K562 (cell line): ENCODE measurements around the gene ZNF680. TPM values are rescaled to one million over a fixed set of nuclear protein-coding genes. Genes with fewer than 3 reads are reported as not detected.

ENCODE experiments used
- ATAC-seq: fragments of 200-7000 bp; cut with Tn5 transposase; 3 replicates; pipeline ENCODE4 v1.9.1; 2020; ENCODE audit warnings: moderate library complexity
- BruUV-seq: library from RNA; stranded (reverse); fragments of 400-500 nt; replicated peaks from 2 replicates; lab custom pipeline; 2021; lab: Mats Ljungman, UMichigan
- CTCF ChIA-PET: fragments of 300-600 bp; formaldehyde crosslinking; extraction: SDS; loops from one replicate; lab custom pipeline; 2021; ENCODE audit warnings: low intra/inter-chr PET ratio; lab: Yijun Ruan, JAX
- POLR2A ChIA-PET: fragments of 300-600, 350-650 bp; sonication (Branson Sonifier 250); formaldehyde crosslinking; extraction: SDS; loops from one replicate; lab custom pipeline; 2021; ENCODE audit warnings: antibody characterized with exemption, inconsistent platforms; lab: Yijun Ruan, JAX
- DNase-seq, 4 experiments: peaks; one replicate each; pipeline versions ENCODE4 v3.0.0 to v3.0.0-alpha.2; 2011 to 2018; ENCODE audit warnings: low spot score in 3 of 4, mixed read lengths in 3 of 4; ENCODE audit errors: extremely low read depth in 1 of 4
- FAIRE-seq: peaks from 2 replicates; lab custom pipeline; 2011; peaks lifted over from hg19 to GRCh38; lab: Jason Lieb, UNC
- H2AFZ ChIP-seq: 2 replicates; pipeline ENCODE4 v1.6.0; 2011; ENCODE audit warnings: low read depth, low read length, control low read depth, inconsistent platforms
- H3K27ac ChIP-seq: fragments of 200-600 bp; 3 replicates; pipeline ENCODE4 v1.8.0; 2011; ENCODE audit warnings: low read depth, mild to moderate bottlenecking, control low read depth, inconsistent platforms, low read length, moderate library complexity, mixed read lengths; ENCODE audit errors: extremely low read depth
- H3K27me3 ChIP-seq, 2 experiments: fragments of 300-600 bp in 1 of 2; 2 replicates in 1 of 2; 3 replicates in 1 of 2; pipeline versions ENCODE4 v1.6.0 to v1.8.0; 2011; ENCODE audit warnings: inconsistent platforms in 2 of 2, low read length in 2 of 2, mild to moderate bottlenecking in 1 of 2, mixed read lengths in 1 of 2, moderate library complexity in 1 of 2; ENCODE audit not compliant: control insufficient read depth in 2 of 2, insufficient read depth in 2 of 2
- H3K36me3 ChIP-seq: fragments of 300-600 bp; 3 replicates; pipeline ENCODE4 v1.8.0; 2011; ENCODE audit warnings: mild to moderate bottlenecking, low read length, inconsistent platforms; ENCODE audit not compliant: control insufficient read depth, insufficient read depth
- H3K4me1 ChIP-seq, 2 experiments: fragments of 200-600 bp in 1 of 2; replicated peaks in 1 of 2; 2 replicates in 1 of 2; 3 replicates in 1 of 2; pipeline versions ENCODE4 v1.5.1 to v1.8.0; 2011; ENCODE audit warnings: inconsistent platforms in 2 of 2, low read length in 2 of 2, mild to moderate bottlenecking in 1 of 2, mixed read lengths in 1 of 2, moderate library complexity in 1 of 2; ENCODE audit not compliant: control insufficient read depth in 2 of 2, insufficient read depth in 2 of 2
- H3K4me2 ChIP-seq: 2 replicates; pipeline ENCODE4 v1.6.1; 2011; ENCODE audit warnings: low read length, control low read depth, inconsistent platforms, mixed read lengths; ENCODE audit not compliant: insufficient read depth
- H3K4me3 ChIP-seq: fragments of 200-600 bp; sonication (generic), shearing (Covaris generic); 2 replicates; pipeline ENCODE4 v1.5.1; 2016; ENCODE audit warnings: control low read depth, inconsistent platforms
- H3K79me2 ChIP-seq: fragments of 200-600 bp; 3 replicates; pipeline ENCODE4 v1.8.0; 2011; ENCODE audit warnings: low read length, inconsistent platforms; ENCODE audit not compliant: control insufficient read depth, insufficient read depth
- H3K9ac ChIP-seq, 2 experiments: 2 replicates each; pipeline versions ENCODE4 v1.6.0 to v1.6.1; 2011; ENCODE audit warnings: low read depth in 2 of 2, low read length in 2 of 2, control low read depth in 1 of 2, inconsistent platforms in 1 of 2, mild to moderate bottlenecking in 1 of 2, mixed read lengths in 1 of 2; ENCODE audit not compliant: insufficient read depth in 1 of 2
- H3K9me1 ChIP-seq: one replicate; pipeline ENCODE4 v1.6.0; 2011; ENCODE audit warnings: inconsistent platforms, mild to moderate bottlenecking, low read length, moderate library complexity; ENCODE audit not compliant: control insufficient read depth, insufficient read depth
- H3K9me3 ChIP-seq: replicated peaks from 2 replicates; pipeline ENCODE4 v1.5.1; 2011; ENCODE audit warnings: low read depth, low read length, inconsistent platforms; ENCODE audit not compliant: control insufficient read depth, insufficient read depth
- H4K20me1 ChIP-seq: replicated peaks from 2 replicates; pipeline ENCODE4 v1.6.1; 2011; ENCODE audit warnings: low read length, inconsistent platforms, mixed read lengths; ENCODE audit not compliant: control insufficient read depth, insufficient read depth
- ARID1B ChIP-seq: fragments of 450-650 bp; IDR thresholded peaks from 2 replicates; pipeline ENCODE4 v1.6.1; 2016; ENCODE audit warnings: antibody characterized with exemption, mild to moderate bottlenecking, inconsistent platforms
- CBFA2T2 ChIP-seq: fragments of 450-650 bp; conservative IDR thresholded peaks from 2 replicates; pipeline ENCODE4 v1.6.1; 2017; ENCODE audit warnings: mild to moderate bottlenecking
- CBFA2T3 ChIP-seq: fragments of 450-650 bp; IDR thresholded peaks from 2 replicates; pipeline ENCODE4 v1.6.1; 2017
- CTBP1 ChIP-seq: fragments of 450-650 bp; IDR thresholded peaks from 2 replicates; pipeline ENCODE4 v1.6.1; 2016; ENCODE audit warnings: borderline replicate concordance
- ELF2 ChIP-seq: fragments of 250-450 bp; sonication (Bioruptor Pico); IDR thresholded peaks from 2 replicates; pipeline ENCODE4 v1.5.0; 2021; ENCODE audit warnings: mild to moderate bottlenecking
- ETS2 ChIP-seq: IDR thresholded peaks from 2 replicates; pipeline ENCODE4 v1.6.1; 2016; ENCODE audit warnings: borderline replicate concordance, missing genetic modification characterization, mild to moderate bottlenecking, moderate library complexity, missing compliant biosample characterization; ENCODE audit not compliant: poor library complexity, severe bottlenecking
- KLF10 ChIP-seq: fragments of 250-450 bp; sonication (Bioruptor Pico); IDR thresholded peaks from 2 replicates; pipeline ENCODE4 v1.6.1; 2021; ENCODE audit warnings: matching md5 sums
- KLF16 ChIP-seq: IDR thresholded peaks from 2 replicates; pipeline ENCODE4 v1.6.1; 2016; ENCODE audit warnings: antibody characterized with exemption
- NCOR1 ChIP-seq: fragments of 450-650 bp; IDR thresholded peaks from 2 replicates; pipeline ENCODE4 v1.6.1; 2016; ENCODE audit warnings: mild to moderate bottlenecking, moderate library complexity
- NFIX ChIP-seq: fragments of 250-450 bp; sonication (Bioruptor Pico); IDR thresholded peaks from 2 replicates; pipeline ENCODE4 v1.4.0; 2020; ENCODE audit warnings: low read depth, mild to moderate bottlenecking, moderate library complexity
- PCBP1 ChIP-seq: fragments of 200-400 bp; formaldehyde crosslinking; IDR thresholded peaks from 2 replicates; pipeline ENCODE4 v1.6.1; 2018; ENCODE audit warnings: mild to moderate bottlenecking, low read depth, low read length; ENCODE audit not compliant: poor library complexity, severe bottlenecking
- STAT5A ChIP-seq: IDR thresholded peaks from 2 replicates; pipeline ENCODE4 v1.6.1; 2012; ENCODE audit warnings: low read length, inconsistent platforms, borderline replicate concordance
- TEAD4 ChIP-seq, 2 experiments: sonication (generic) in 1 of 2; formaldehyde crosslinking in 1 of 2; IDR thresholded peaks; 2 replicates each; pipeline versions ENCODE4 v1.6.1 to v1.8.0; 2012 to 2022; ENCODE audit warnings: borderline replicate concordance in 1 of 2, inconsistent platforms in 1 of 2, low read length in 1 of 2, mild to moderate bottlenecking in 1 of 2, missing genetic modification reagents in 1 of 2
- YY1 ChIP-seq, 3 experiments: IDR thresholded peaks; 2 replicates each; pipeline ENCODE4 v1.6.1; 2011; ENCODE audit warnings: low read length in 2 of 3, mild to moderate bottlenecking in 2 of 3, moderate library complexity in 2 of 3, borderline replicate concordance in 1 of 3, control low read depth in 1 of 3, low read depth in 1 of 3; ENCODE audit not compliant: insufficient read depth in 3 of 3, insufficient replicate concordance in 2 of 3, control insufficient read depth in 1 of 3, insufficient read length in 1 of 3; ENCODE audit errors: extremely low read depth in 1 of 3
- WGBS: fragments of 100-300 bp; shearing (Covaris generic); methylation state at CpG from one replicate; pipeline ENCODE4 v1.1.6; 2016; ENCODE audit warnings: low coverage, mixed read lengths; ENCODE audit not compliant: insufficient coverage; ENCODE audit errors: missing lambda C conversion rate; 5-methylcytosine and 5-hydroxymethylcytosine counted together
- in situ Hi-C: fragments of 300-500 bp; cut with MboI; formaldehyde crosslinking; loops from 4 replicates; pipeline ENCODE4 v1.15.0; 2018; ENCODE audit warnings: inconsistent platforms, mixed read lengths
- intact Hi-C: fragments of 100-400 bp; cut with micrococcal nuclease; formaldehyde crosslinking; loops from 2 replicates; pipeline ENCODE4 v1.14.2; 2022
- polyA plus RNA-seq, 8 experiments: library from polyadenylated mRNA; depleted of rRNA in 4 of 8; stranded (reverse) in 5 of 8; unstranded in 3 of 8; fragments of >200 nt; fragmentation: Nextera tagmentation in 2 of 8; fragmentation: Illumina TruSeq in 1 of 8; extraction: Ambion mirVana in 2 of 8; extraction: Trizol in 1 of 8; gene quantifications; 2 replicates each; pipeline versions ENCODE4 v1.2.1 to v1.2.3, GENCODE V29; 2011 to 2014; ENCODE audit warnings: inconsistent platforms in 1 of 8, missing spikeins in 1 of 8
- total RNA-seq, 7 experiments: library from RNA; depleted of rRNA in 6 of 7; stranded (reverse); fragments of >200 nt in 6 of 7; fragmentation: Illumina TruSeq in 2 of 7; extraction: Trizol in 2 of 7; gene quantifications; 2 replicates each; pipeline versions ENCODE4 v1.2.1 to v1.2.3, GENCODE V29; 2011 to 2021; ENCODE audit warnings: low replicate concordance in 1 of 7
- TF ChIP-seq, protein P1 (sequence below): fragments of 450-650 bp; formaldehyde crosslinking; conservative IDR thresholded peaks from 2 replicates; pipeline ENCODE4 v1.4.0; 2022; ENCODE audit warnings: mild to moderate bottlenecking, missing genetic modification characterization
- TF ChIP-seq, protein P2 (sequence below): fragments of 250-450 bp; sonication (Bioruptor Pico); IDR thresholded peaks from 2 replicates; pipeline ENCODE4 v1.8.0; 2022; ENCODE audit warnings: moderate library complexity, mild to moderate bottlenecking, inconsistent platforms

The ZNF680 gene
- total and polyA plus RNA-seq, 9 of the 15 experiments (the other 6 are each of a cell fraction or from before 2014, with no cell fraction given), result 7.0 to 25.0 (median 12.0) TPM

DNA sequence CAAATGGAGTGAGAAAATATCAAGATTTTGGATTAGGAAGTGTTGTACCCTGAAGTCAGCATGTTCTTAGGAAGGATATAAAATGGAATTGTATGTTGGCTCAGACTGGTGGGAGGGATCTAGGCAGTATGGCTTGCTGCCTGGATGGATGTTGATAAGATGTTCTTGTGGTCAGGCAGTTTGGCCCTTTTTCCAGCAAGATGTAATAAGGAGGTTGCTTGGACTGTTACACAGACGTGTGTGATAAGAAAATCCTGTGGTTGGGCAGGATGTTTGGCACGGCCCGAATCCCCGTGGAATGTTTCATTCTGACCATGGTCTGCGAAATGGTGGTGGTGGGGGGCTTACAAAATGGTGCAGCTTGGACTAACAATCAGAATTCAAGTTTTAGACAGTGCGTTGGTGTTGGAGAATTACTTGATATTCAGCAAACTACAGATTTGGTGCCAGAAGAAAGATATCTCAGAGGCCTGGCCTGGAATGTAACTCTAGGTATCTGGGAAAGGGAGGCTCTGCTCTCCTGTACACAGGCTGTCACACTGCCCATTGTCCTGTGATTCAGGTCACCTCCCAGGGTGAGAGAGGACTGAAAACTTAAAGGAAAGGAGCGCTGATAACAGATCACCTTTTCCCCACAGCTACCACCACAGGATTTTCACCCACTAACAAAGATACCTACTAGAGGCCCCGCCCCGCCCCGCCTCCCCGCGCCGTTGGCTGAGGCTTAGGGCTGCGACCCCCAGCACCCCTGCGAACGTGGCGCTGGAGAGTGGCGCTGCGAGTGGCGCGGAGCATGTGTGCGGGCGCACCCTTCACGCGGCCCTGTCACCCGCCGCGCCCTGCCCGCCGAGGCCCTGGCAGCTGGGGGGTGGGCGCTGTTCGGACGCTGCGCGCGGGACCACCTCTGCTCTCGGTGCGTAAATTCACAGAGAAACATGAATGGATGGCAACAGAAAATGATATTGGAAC, 19.3 kb upstream of the ZNF680 start:
- no peaks in the 10 kb centered on the region for H4K20me1 ChIP-seq
- peak overlapping the region; percentile 52 for H3K4me2 ChIP-seq
- peak overlapping the region; percentile 57; the same call in 1 of the 3 replicates for H3K27ac ChIP-seq
- BruUV-seq, result no TSS peak
- FAIRE-seq (peak; percentile 82), ATAC-seq (peak; percentile 87), DNase-seq (peak in 3 of 4 experiments; percentile 20 to 60 (median 21))
- H2AFZ ChIP-seq, result peak overlapping the region; percentile 33; the same call in 1 of the 2 replicates
- no peaks in the 10 kb centered on the region for H3K27me3 ChIP-seq
- intact Hi-C loops (loop anchor here (5.0 kb wide), 1 partner anchor 85 kb away; no protein-coding TSS in a partner anchor), in situ Hi-C loops (no loop called here)
- WGBS, result 31% methylated on average over 28 of the region's 38 CpGs
- CTCF ChIA-PET, result no interaction called here
- POLR2A ChIA-PET, result interaction anchor here (0.6 kb wide), 1 partner anchor 31 kb away, joined by 3 read pairs; no protein-coding TSS in a partner anchor
- no peaks in the 10 kb centered on the region for H3K79me2 ChIP-seq
- H3K9me3 ChIP-seq, result no peaks in the 10 kb centered on the region; the same call in 1 of the 2 replicates
- H3K4me3 ChIP-seq, result no peak overlapping the region
- no peaks in the 10 kb centered on the region for H3K36me3 ChIP-seq
- H3K9ac ChIP-seq, result no peak overlapping the region
- peaks cover 4 to 5% of the 10 kb centered on the region in 2 experiments; a peak in 2 of 5 replicates for H3K4me1 ChIP-seq
- no peaks in the 10 kb centered on the region for H3K9me1 ChIP-seq
- TF ChIP-seq, protein P1, sequence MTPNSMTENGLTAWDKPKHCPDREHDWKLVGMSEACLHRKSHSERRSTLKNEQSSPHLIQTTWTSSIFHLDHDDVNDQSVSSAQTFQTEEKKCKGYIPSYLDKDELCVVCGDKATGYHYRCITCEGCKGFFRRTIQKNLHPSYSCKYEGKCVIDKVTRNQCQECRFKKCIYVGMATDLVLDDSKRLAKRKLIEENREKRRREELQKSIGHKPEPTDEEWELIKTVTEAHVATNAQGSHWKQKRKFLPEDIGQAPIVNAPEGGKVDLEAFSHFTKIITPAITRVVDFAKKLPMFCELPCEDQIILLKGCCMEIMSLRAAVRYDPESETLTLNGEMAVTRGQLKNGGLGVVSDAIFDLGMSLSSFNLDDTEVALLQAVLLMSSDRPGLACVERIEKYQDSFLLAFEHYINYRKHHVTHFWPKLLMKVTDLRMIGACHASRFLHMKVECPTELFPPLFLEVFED, result no peak
- TF ChIP-seq, protein P2, sequence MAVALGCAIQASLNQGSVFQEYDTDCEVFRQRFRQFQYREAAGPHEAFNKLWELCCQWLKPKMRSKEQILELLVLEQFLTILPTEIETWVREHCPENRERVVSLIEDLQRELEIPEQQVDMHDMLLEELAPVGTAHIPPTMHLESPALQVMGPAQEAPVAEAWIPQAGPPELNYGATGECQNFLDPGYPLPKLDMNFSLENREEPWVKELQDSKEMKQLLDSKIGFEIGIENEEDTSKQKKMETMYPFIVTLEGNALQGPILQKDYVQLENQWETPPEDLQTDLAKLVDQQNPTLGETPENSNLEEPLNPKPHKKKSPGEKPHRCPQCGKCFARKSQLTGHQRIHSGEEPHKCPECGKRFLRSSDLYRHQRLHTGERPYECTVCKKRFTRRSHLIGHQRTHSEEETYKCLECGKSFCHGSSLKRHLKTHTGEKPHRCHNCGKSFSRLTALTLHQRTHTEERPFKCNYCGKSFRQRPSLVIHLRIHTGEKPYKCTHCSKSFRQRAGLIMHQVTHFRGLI (CRISPR knock-in tag), result no peak
- no peak for TF ChIP-seq NFIX (CRISPR knock-in tag)
- TF ChIP-seq TEAD4 (IDR thresholded peaks at IDR 0.05; ENCODE audit: low read length), result peak; percentile 83
- TF ChIP-seq TEAD4 (CRISPR knock-in tag; IDR thresholded peaks at IDR 0.05; ENCODE audit: borderline replicate concordance), result no peak
- peak; percentile 63 for TF ChIP-seq STAT5A
- peak; percentile 14; the same call in 1 of the 2 replicates for TF ChIP-seq CTBP1
- no peak for TF ChIP-seq PCBP1
- 0 out of 2 replicates have a peak, but pooled peaks have one; percentile 21 for TF ChIP-seq KLF16
- peak; percentile 82 for TF ChIP-seq CBFA2T3
- TF ChIP-seq ARID1B, result peak; percentile 72
- TF ChIP-seq ELF2 (CRISPR knock-in tag), result no peak
- no peak for TF ChIP-seq YY1 (IDR thresholded peaks at IDR 0.05; ENCODE audit: borderline replicate concordance in 1 of 3, control insufficient read depth in 1 of 3, extremely low read depth in 1 of 3, insufficient read depth in 3 of 3, insufficient read length in 1 of 3, insufficient replicate concordance in 2 of 3, low read depth in 1 of 3, low read length in 2 of 3)
- TF ChIP-seq CBFA2T2, result peak; percentile 58; the same call in 1 of the 2 replicates
- TF ChIP-seq NCOR1, result peak; percentile 48
- TF ChIP-seq KLF10 (CRISPR knock-in tag), result no peak
- TF ChIP-seq ETS2 (tag), result no peak
